ENCODE results near the gene CRLF3.
"Not testable (repeated sequence)": the region's sequence is repeated elsewhere in the genome, so short reads cannot be mapped to it uniquely, and the experiment has no call there.

Gene CRLF3

GRCh38 chr17:30812218-30813177 is 12.0 kb downstream of the CRLF3 start:
- DNase-seq: no peak

- DNase-seq: no peak
These were observed 14.6 kb downstream of the CRLF3 start for GRCh38 chr17:30809867-30810266.

- DNase-seq: no peak
These were observed 15.7 kb downstream of the CRLF3 start for GRCh38 chr17:30808785-30809286.

GRCh38 chr17:30807896-30808295 is 16.6 kb downstream of the CRLF3 start:
- DNase-seq: no peak

- no peak for DNase-seq
These were observed 18.5 kb downstream of the CRLF3 start for GRCh38 chr17:30805944-30806456.

GRCh38 chr17:30801671-30802070 is 22.8 kb downstream of the CRLF3 start:
- no peak for DNase-seq

- DNase-seq: no peak
These were observed 28.5 kb downstream of the CRLF3 start for GRCh38 chr17:30796016-30796415.

GRCh38 chr17:30794372-30794771 is 30.1 kb downstream of the CRLF3 start:
- no peak for DNase-seq

GRCh38 chr17:30793282-30793977 is 31.1 kb downstream of the CRLF3 start:
- no peak for DNase-seq

- DNase-seq: no peak
These were observed 34.2 kb downstream of the CRLF3 start for GRCh38 chr17:30790279-30790678.

GRCh38 chr17:30788918-30789317 is 35.6 kb downstream of the CRLF3 start:
- no peak for DNase-seq

- DNase-seq: no peak
These were observed 42.3 kb downstream of the CRLF3 start for GRCh38 chr17:30782206-30782605.

GRCh38 chr17:30780343-30780742 is 44.1 kb downstream of the CRLF3 start:
- DNase-seq: no peak

GRCh38 chr17:30768771-30769170 is 55.7 kb downstream of the CRLF3 start:
- not testable (repeated sequence) for DNase-seq

GRCh38 chr17:30767641-30768404 is 56.7 kb downstream of the CRLF3 start:
- DNase-seq: not testable (repeated sequence)

GRCh38 chr17:30761060-30761459 is 63.4 kb downstream of the CRLF3 start:
- no peak for DNase-seq

- not testable (repeated sequence) for DNase-seq
These were observed 71.2 kb downstream of the CRLF3 start for GRCh38 chr17:30753291-30753690.

GRCh38 chr17:30750982-30751381 is 73.5 kb downstream of the CRLF3 start:
- not testable (repeated sequence) for DNase-seq

GRCh38 chr17:30747621-30748020 is 76.9 kb downstream of the CRLF3 start:
- not testable (repeated sequence) for DNase-seq

GRCh38 chr17:30742669-30743068 is 81.8 kb downstream of the CRLF3 start:
- not testable (repeated sequence) for DNase-seq

GRCh38 chr17:30736371-30736770 is 88.1 kb downstream of the CRLF3 start:
- not testable (repeated sequence) for DNase-seq

GRCh38 chr17:30735644-30736043 is 88.8 kb downstream of the CRLF3 start:
- DNase-seq: not testable (repeated sequence)

GRCh38 chr17:30735206-30735605 is 89.3 kb downstream of the CRLF3 start:
- not testable (repeated sequence) for DNase-seq

Measured in NCI-H1436 treated with DMSO at 0.1 percent for 48 hours (cell line).